ENCODE results near the gene GALNT1. TPM values are rescaled to one million over a fixed set of nuclear protein-coding genes. Genes with fewer than 3 reads are reported as not detected.

GALNT1 gene
- total and polyA plus RNA-seq, 10 donors: 13.9 to 67.1 (median 49.9) TPM

DNA sequence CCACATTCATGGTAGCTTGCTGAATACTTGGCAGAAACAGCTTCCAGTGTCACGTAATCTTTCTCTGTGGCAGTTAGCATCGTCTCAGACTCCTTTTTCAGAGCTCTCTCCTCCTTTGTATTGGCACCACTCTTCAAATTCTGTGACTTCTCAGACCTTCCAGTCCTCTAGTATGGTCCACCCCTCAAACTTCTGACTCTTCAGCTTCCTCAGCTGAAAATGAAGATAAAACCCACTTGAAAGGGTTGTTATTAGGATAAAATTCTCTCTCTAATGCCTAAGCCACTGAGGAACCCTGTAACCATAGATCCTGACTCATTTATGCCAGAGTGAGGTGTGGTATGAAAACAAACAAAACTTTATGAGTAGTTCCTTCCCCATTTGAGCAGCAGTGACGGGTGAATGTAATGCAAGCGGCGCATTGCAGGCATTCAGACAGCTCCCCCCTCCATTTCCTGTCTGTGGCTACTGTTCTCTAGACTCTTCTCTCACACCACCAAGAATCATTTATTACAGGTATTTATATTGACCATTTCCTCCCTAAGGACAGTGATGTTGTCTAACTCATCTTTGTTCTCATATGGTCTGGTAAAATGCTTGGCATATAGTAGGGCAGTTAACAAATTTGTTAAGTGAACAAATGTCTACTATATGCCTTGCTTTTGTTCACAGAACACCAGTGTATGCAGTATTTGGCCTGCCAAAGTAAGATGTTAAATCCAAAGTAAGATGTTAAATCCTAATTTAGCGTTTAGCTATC, 35.3 kb downstream of the GALNT1 start:
- no peaks in the 10 kb centered on the region for H3K27me3 ChIP-seq (replicated peaks in 1 of 7)
- peaks cover 20 to 66% (median 43%) of the 10 kb centered on the region in 6 donors for H3K4me1 ChIP-seq
- H3K4me3 ChIP-seq: peak overlapping the region in 1 of 8 donors; percentile 28
- peak overlapping the region in 7 of 8 donors; percentile 53 to 82 (median 77) for H3K27ac ChIP-seq
- H3K36me3 ChIP-seq: no peaks in the 10 kb centered on the region
- intact Hi-C loops (cut with DNase I; ENCODE audit: low total_unique reads): no loop called here
- TF ChIP-seq, protein P1, sequence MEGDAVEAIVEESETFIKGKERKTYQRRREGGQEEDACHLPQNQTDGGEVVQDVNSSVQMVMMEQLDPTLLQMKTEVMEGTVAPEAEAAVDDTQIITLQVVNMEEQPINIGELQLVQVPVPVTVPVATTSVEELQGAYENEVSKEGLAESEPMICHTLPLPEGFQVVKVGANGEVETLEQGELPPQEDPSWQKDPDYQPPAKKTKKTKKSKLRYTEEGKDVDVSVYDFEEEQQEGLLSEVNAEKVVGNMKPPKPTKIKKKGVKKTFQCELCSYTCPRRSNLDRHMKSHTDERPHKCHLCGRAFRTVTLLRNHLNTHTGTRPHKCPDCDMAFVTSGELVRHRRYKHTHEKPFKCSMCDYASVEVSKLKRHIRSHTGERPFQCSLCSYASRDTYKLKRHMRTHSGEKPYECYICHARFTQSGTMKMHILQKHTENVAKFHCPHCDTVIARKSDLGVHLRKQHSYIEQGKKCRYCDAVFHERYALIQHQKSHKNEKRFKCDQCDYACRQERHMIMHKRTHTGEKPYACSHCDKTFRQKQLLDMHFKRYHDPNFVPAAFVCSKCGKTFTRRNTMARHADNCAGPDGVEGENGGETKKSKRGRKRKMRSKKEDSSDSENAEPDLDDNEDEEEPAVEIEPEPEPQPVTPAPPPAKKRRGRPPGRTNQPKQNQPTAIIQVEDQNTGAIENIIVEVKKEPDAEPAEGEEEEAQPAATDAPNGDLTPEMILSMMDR (IDR thresholded peaks at IDR 0.05 in 8 of 11, conservative IDR thresholded peaks at IDR 0.05 in 3 of 11): no peak
- TF ChIP-seq POLR2A (IDR thresholded peaks at IDR 0.05) (no peak), POLR2AphosphoS5 (IDR thresholded peaks at IDR 0.05) (peak in 1 of 3 donors; percentile 71)
- 13 to 25% (median 20%) methylated on average over 6 of the region's 6 CpGs for WGBS, 5 donors
- DNase-seq: peak; percentile 87
- H3K9me3 ChIP-seq: no peaks in the 10 kb centered on the region

DNA sequence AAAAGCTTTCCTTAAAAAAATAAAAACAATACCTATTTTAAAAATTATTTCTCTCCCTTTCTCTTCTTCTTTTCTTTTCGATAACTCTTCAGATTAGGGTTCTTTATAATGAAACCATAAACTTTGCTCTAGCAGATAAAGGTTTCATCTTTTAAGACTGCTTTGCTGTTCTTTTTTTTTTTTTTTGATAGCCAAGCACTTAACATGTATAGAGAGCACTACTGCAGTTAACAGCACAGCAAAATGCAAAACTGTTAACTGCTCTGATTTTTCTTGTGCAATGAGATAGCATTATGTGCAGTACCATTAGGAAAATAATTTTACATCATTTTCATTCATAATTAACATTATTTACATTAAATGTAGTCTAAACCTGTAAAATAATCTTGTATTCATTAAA, 36.3 kb downstream of the GALNT1 start:
- no peak for TF ChIP-seq POLR2AphosphoS5 (IDR thresholded peaks at IDR 0.05)
- TF ChIP-seq, protein P1 (IDR thresholded peaks at IDR 0.05 in 8 of 11, conservative IDR thresholded peaks at IDR 0.05 in 3 of 11): no peak
- no peak for TF ChIP-seq POLR2A (IDR thresholded peaks at IDR 0.05)
- H3K27me3 ChIP-seq (replicated peaks in 1 of 7): no peaks in the 10 kb centered on the region
- intact Hi-C loops (cut with DNase I; ENCODE audit: low total_unique reads): no loop called here
- peak overlapping the region in 3 of 8 donors; percentile 77 to 82 (median 77) for H3K27ac ChIP-seq
- no peak overlapping the region for H3K4me3 ChIP-seq
- peaks cover 20 to 76% (median 45%) of the 10 kb centered on the region in 6 donors for H3K4me1 ChIP-seq
- H3K36me3 ChIP-seq: no peaks in the 10 kb centered on the region
- no peak for DNase-seq
- WGBS, 5 donors: 85 to 97% (median 88%) methylated on average over 1 of the region's 1 CpG
- no peaks in the 10 kb centered on the region for H3K9me3 ChIP-seq

DNA sequence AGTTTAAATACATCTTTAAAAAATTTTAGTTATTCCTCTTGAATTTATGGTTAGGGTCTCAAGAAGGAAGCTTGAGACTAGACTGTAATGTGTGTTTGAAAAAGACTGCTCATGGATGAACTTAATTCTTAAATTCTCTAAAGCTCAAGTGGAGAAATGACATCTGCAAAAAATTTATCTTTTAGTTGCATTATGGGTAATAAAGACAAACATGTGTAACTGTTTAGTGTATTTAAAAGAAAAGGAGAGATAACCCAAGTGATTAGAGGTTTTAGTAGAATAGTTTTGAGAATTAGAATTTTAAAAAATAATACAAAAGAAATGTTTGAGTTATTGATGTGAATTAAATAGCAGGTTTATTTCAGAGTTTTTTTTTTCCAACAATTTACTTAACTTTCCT, 36.7 kb downstream of the GALNT1 start:
- DNase-seq: no peak

DNA sequence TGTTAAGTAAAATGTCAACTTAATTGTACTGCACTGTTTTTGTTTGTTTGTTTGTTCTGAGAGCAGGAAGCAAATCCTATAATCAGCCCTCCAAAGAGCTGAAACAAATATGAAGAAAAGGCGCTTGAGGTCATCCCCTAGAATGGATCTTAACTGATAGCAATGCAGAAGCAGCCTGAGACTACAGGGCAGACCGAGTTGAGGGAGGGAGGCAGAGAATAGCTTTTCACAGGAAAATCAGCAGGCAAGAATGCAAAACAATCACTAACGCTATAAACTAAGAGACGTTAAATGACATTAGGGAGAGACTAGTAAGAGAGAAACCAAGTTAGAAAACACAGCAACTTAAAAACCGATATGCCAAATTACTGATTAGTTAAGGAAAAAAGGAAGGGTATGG, 37.2 kb downstream of the GALNT1 start:
- Histone ChIP-seq H3K9me3 (no peaks in the 10 kb centered on the region), H3K27me3 (replicated peaks in 1 of 7) (no peaks in the 10 kb centered on the region), H3K27ac (no peak overlapping the region), H3K4me1 (peaks cover 20 to 85% (median 50%) of the 10 kb centered on the region in 6 donors), H3K36me3 (no peaks in the 10 kb centered on the region), H3K4me3 (no peak overlapping the region)
- TF ChIP-seq POLR2AphosphoS5 (IDR thresholded peaks at IDR 0.05): no peak
- TF ChIP-seq, protein P1 (IDR thresholded peaks at IDR 0.05 in 8 of 11, conservative IDR thresholded peaks at IDR 0.05 in 3 of 11): no peak
- TF ChIP-seq POLR2A (IDR thresholded peaks at IDR 0.05): no peak
- WGBS, 5 donors: 59 to 75% (median 63%) methylated on average over 5 of the region's 5 CpGs
- intact Hi-C loops (cut with DNase I; ENCODE audit: low total_unique reads): no loop called here
- no peak for DNase-seq

More for the DNA sequence above, 36.7 kb downstream of the GALNT1 start:
- peaks cover 20 to 81% (median 47%) of the 10 kb centered on the region in 6 donors for H3K4me1 ChIP-seq
- H3K9me3 ChIP-seq: no peaks in the 10 kb centered on the region
- H3K27me3 ChIP-seq (replicated peaks in 1 of 7): no peaks in the 10 kb centered on the region
- intact Hi-C loops (cut with DNase I; ENCODE audit: low total_unique reads): no loop called here
- H3K4me3 ChIP-seq: no peak overlapping the region
- TF ChIP-seq POLR2A (IDR thresholded peaks at IDR 0.05) (no peak), POLR2AphosphoS5 (IDR thresholded peaks at IDR 0.05) (no peak)
- TF ChIP-seq, protein P1 (IDR thresholded peaks at IDR 0.05 in 8 of 11, conservative IDR thresholded peaks at IDR 0.05 in 3 of 11): no peak
- H3K27ac ChIP-seq: no peak overlapping the region
- H3K36me3 ChIP-seq: no peaks in the 10 kb centered on the region
